H9 (cell line): Measurements from ENCODE around the gene THEM4. TPM values are rescaled to one million over a fixed set of nuclear protein-coding genes. Genes with fewer than 3 reads are reported as not detected.

Experiments
- DNase-seq: peaks from one replicate; pipeline ENCODE4 v3.0.0-alpha.2; 2017
- H2AFZ ChIP-seq: one replicate; pipeline ENCODE4 v1.6.1; 2013; ENCODE audit warnings: mild to moderate bottlenecking, low read length, control low read depth, moderate library complexity
- H2AK5ac ChIP-seq: 2 replicates; pipeline ENCODE4 v1.6.1; 2013; ENCODE audit warnings: low read length, control low read depth, mixed read lengths; ENCODE audit not compliant: insufficient read length
- H2BK120ac ChIP-seq: one replicate; pipeline ENCODE4 v1.6.1; 2013; ENCODE audit warnings: low read depth, mild to moderate bottlenecking, low read length, control low read depth, inconsistent platforms; ENCODE audit not compliant: poor library complexity, severe bottlenecking
- H2BK12ac ChIP-seq: 2 replicates; pipeline ENCODE4 v1.6.1; 2013; ENCODE audit warnings: low read length, control low read depth, mixed read lengths, low read depth; ENCODE audit not compliant: insufficient read length
- H2BK15ac ChIP-seq: 2 replicates; pipeline ENCODE4 v1.6.1; 2013; ENCODE audit warnings: low read depth, low read length, control low read depth
- H2BK20ac ChIP-seq: one replicate; pipeline ENCODE4 v1.6.1; 2013; ENCODE audit warnings: low read depth, mild to moderate bottlenecking, low read length, control low read depth, inconsistent platforms; ENCODE audit not compliant: poor library complexity, severe bottlenecking
- H2BK5ac ChIP-seq: 2 replicates; pipeline ENCODE4 v1.6.1; 2013; ENCODE audit warnings: low read length, control low read depth, mixed read lengths; ENCODE audit not compliant: insufficient read length
- H3K14ac ChIP-seq: 2 replicates; pipeline ENCODE4 v1.6.1; 2013; ENCODE audit warnings: low read length, control low read depth; ENCODE audit not compliant: insufficient read depth
- H3K18ac ChIP-seq: 2 replicates; pipeline ENCODE4 v1.6.1; 2013; ENCODE audit warnings: low read depth, mild to moderate bottlenecking, mixed read lengths, low read length, control low read depth; ENCODE audit not compliant: insufficient read length
- H3K23ac ChIP-seq: 2 replicates; pipeline ENCODE4 v1.6.1; 2013; ENCODE audit warnings: low read length, control low read depth, mixed read lengths, low read depth; ENCODE audit not compliant: insufficient read length
- H3K23me2 ChIP-seq: 2 replicates; pipeline ENCODE4 v1.6.1; 2013; ENCODE audit warnings: low read depth, mild to moderate bottlenecking, mixed read lengths, low read length, control low read depth; ENCODE audit not compliant: insufficient read length, poor library complexity, severe bottlenecking
- H3K27ac ChIP-seq: 2 replicates; pipeline ENCODE4 v1.5.1; 2013; ENCODE audit warnings: low read length, control low read depth, mixed read lengths, low read depth; ENCODE audit not compliant: insufficient read length
- H3K27me3 ChIP-seq: 2 replicates; pipeline ENCODE4 v1.6.1; 2013; ENCODE audit warnings: low read length, control low read depth, inconsistent platforms; ENCODE audit not compliant: insufficient read depth
- H3K4ac ChIP-seq: 2 replicates; pipeline ENCODE4 v1.6.1; 2013; ENCODE audit warnings: low read depth, mild to moderate bottlenecking, control low read depth, inconsistent platforms, low read length, moderate library complexity
- H3K4me1 ChIP-seq: 2 replicates; pipeline ENCODE4 v1.6.1; 2013; ENCODE audit warnings: low read length, control low read depth, inconsistent platforms; ENCODE audit not compliant: insufficient read depth
- H3K4me2 ChIP-seq: 2 replicates; pipeline ENCODE4 v1.6.1; 2013; ENCODE audit warnings: low read length, control low read depth, mixed read lengths; ENCODE audit not compliant: insufficient read length, insufficient read depth
- H3K56ac ChIP-seq: 2 replicates; pipeline ENCODE4 v1.6.1; 2013; ENCODE audit warnings: low read depth, mild to moderate bottlenecking, mixed read lengths, low read length, control low read depth; ENCODE audit not compliant: insufficient read length
- H3K79me1 ChIP-seq: 2 replicates; pipeline ENCODE4 v1.6.1; 2013; ENCODE audit warnings: low read depth, mild to moderate bottlenecking, moderate library complexity, low read length, control low read depth, inconsistent platforms; ENCODE audit not compliant: insufficient read depth, poor library complexity, severe bottlenecking
- H3K79me2 ChIP-seq: 2 replicates; pipeline ENCODE4 v1.6.1; 2013; ENCODE audit warnings: low read length, control low read depth, inconsistent platforms; ENCODE audit not compliant: insufficient read depth
- H3K9ac ChIP-seq: 2 replicates; pipeline ENCODE4 v1.6.1; 2013; ENCODE audit warnings: low read length, control low read depth, mixed read lengths; ENCODE audit not compliant: insufficient read length; ENCODE audit errors: extremely low read depth
- H3K9me3 ChIP-seq: one replicate; pipeline ENCODE4 v1.6.1; 2013; ENCODE audit warnings: low read depth, low read length, inconsistent platforms; ENCODE audit not compliant: control insufficient read depth
- H3T11ph ChIP-seq: one replicate; pipeline ENCODE4 v1.6.1; 2013; ENCODE audit warnings: mild to moderate bottlenecking, low read length, control low read depth, inconsistent platforms
- H4K20me1 ChIP-seq: one replicate; pipeline ENCODE4 v1.6.1; 2013; ENCODE audit not compliant: control insufficient read depth, insufficient read length, insufficient read depth
- H4K5ac ChIP-seq: 2 replicates; pipeline ENCODE4 v1.6.1; 2013; ENCODE audit warnings: low read depth, mild to moderate bottlenecking, mixed read lengths, low read length, control low read depth; ENCODE audit not compliant: insufficient read length
- H4K8ac ChIP-seq: replicated peaks from 2 replicates; pipeline ENCODE4 v1.6.1; 2013; ENCODE audit warnings: low read length, control low read depth, mixed read lengths, low read depth; ENCODE audit not compliant: insufficient read length
- H4K91ac ChIP-seq: 2 replicates; pipeline ENCODE4 v1.6.1; 2013; ENCODE audit warnings: low read depth, mild to moderate bottlenecking, moderate library complexity, mixed read lengths, low read length, control low read depth; ENCODE audit not compliant: insufficient read length
- H3K27ac Mint-ChIP-seq, 3 experiments: 2 replicates in 2 of 3; 3 replicates in 1 of 3; pipeline ENCODE4 v1.8.0; 2020 to 2021; ENCODE audit warnings: mixed read lengths in 3 of 3, mild to moderate bottlenecking in 1 of 3, moderate library complexity in 1 of 3
- H3K27me3 Mint-ChIP-seq: 2 replicates; pipeline ENCODE4 v1.8.0; 2021; ENCODE audit warnings: low read depth, mild to moderate bottlenecking, moderate library complexity, mixed read lengths
- H3K36me3 Mint-ChIP-seq, 3 experiments: 2 replicates in 2 of 3; 3 replicates in 1 of 3; pipeline ENCODE4 v1.8.0; 2020 to 2021; ENCODE audit warnings: low read depth in 3 of 3, mixed read lengths in 3 of 3; ENCODE audit not compliant: insufficient read depth in 1 of 3
- H3K4me1 Mint-ChIP-seq, 2 experiments: 2 replicates each; pipeline ENCODE4 v1.8.0; 2020; ENCODE audit warnings: mixed read lengths in 2 of 2
- H3K4me3 Mint-ChIP-seq, 2 experiments: 2 replicates in 1 of 2; 3 replicates in 1 of 2; pipeline ENCODE4 v1.8.0; 2020 to 2021; ENCODE audit warnings: mild to moderate bottlenecking in 2 of 2, mixed read lengths in 2 of 2, moderate library complexity in 1 of 2
- H3K9me3 Mint-ChIP-seq, 2 experiments: 2 replicates in 1 of 2; 3 replicates in 1 of 2; pipeline ENCODE4 v1.8.0; 2020; ENCODE audit warnings: mild to moderate bottlenecking in 2 of 2, mixed read lengths in 2 of 2, moderate library complexity in 1 of 2
- WGBS: extraction: QIAGEN DNeasy Blood & Tissue Kit; methylation state at CpG from one replicate; pipeline ENCODE4 v1.1.7; 2013; ENCODE audit warnings: missing lambda C conversion rate, low lambda C conversion rate, mixed read lengths; ENCODE audit not compliant: insufficient read length; ENCODE audit errors: extremely low coverage; 5-methylcytosine and 5-hydroxymethylcytosine counted together
- total RNA-seq: library from RNA; stranded (reverse); gene quantifications from 2 replicates; pipeline ENCODE4 v1.2.1, GENCODE V29; 2021
- TF ChIP-seq, protein P1 (sequence below): fragments of 200-600 bp; sonication (generic); conservative IDR thresholded peaks from 3 replicates; pipeline ENCODE4 v1.8.0; 2021; ENCODE audit warnings: antibody characterized with exemption, mild to moderate bottlenecking

Gene THEM4
- total RNA-seq, 1 experiment from 2014 or later, result 10.5 TPM

DNA sequence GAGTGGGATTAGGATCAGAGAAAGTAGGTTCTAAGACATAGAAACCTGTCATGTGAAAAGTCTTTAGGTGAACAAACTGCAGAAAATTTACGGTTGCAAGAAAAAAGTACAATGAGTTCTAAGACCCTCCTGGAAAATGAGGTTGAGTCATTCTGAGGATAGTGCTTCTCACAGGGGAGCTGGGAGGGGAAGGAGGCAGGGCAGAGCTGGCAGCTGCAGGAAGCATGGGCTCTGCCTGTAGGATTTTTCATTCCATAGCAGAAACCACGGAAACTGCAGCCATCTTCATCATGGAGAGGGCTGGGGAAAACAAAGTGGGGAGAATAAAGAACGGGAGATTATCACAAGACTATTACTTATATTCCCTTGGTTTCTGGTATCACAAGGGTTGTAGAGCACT is 25.8 kb upstream of the THEM4 start:
- H3K36me3 Mint-ChIP-seq, result no peaks in the 10 kb centered on the region; a peak in 1 of 7 replicates

More for the DNA sequence above, 25.8 kb upstream of the THEM4 start:
- Mint-ChIP-seq H3K4me3 (no peak overlapping the region), H3K27me3 (no peaks in the 10 kb centered on the region), H3K4me1 (peaks cover 12 to 18% of the 10 kb centered on the region in 2 experiments), H3K27ac (peak overlapping the region in 1 of 3 experiments; percentile 21; a peak in 1 of 7 replicates), H3K9me3 (peaks cover 0 to 4% of the 10 kb centered on the region in 2 experiments; a peak in 2 of 5 replicates)
- Histone ChIP-seq H3K79me2 (no peaks in the 10 kb centered on the region), H3K23me2 (no peaks in the 10 kb centered on the region), H2BK120ac (no peak overlapping the region), H3K27ac (no peak overlapping the region), H2BK15ac (no peak overlapping the region), H3K56ac (no peak overlapping the region), H3K23ac (no peak overlapping the region), H2BK20ac (no peak overlapping the region), H4K20me1 (no peaks in the 10 kb centered on the region), H4K5ac (no peak overlapping the region), H4K91ac (no peak overlapping the region), H2AFZ (no peak overlapping the region), H4K8ac (no peak overlapping the region), H3K4me1 (no peaks in the 10 kb centered on the region), H2BK12ac (no peak overlapping the region), H3K9ac (no peak overlapping the region), H3K9me3 (no peaks in the 10 kb centered on the region), H3K14ac (no peak overlapping the region), H3K18ac (no peak overlapping the region), H3K4me2 (no peak overlapping the region), H2BK5ac (no peak overlapping the region), H3K79me1 (no peaks in the 10 kb centered on the region), H3K4ac (no peak overlapping the region), H2AK5ac (no peak overlapping the region), H3T11ph (no peak overlapping the region), H3K27me3 (no peaks in the 10 kb centered on the region)
- WGBS, result no CpG with 5 or more reads among the region's 3 CpGs
- no peak for DNase-seq
- TF ChIP-seq, protein P1, sequence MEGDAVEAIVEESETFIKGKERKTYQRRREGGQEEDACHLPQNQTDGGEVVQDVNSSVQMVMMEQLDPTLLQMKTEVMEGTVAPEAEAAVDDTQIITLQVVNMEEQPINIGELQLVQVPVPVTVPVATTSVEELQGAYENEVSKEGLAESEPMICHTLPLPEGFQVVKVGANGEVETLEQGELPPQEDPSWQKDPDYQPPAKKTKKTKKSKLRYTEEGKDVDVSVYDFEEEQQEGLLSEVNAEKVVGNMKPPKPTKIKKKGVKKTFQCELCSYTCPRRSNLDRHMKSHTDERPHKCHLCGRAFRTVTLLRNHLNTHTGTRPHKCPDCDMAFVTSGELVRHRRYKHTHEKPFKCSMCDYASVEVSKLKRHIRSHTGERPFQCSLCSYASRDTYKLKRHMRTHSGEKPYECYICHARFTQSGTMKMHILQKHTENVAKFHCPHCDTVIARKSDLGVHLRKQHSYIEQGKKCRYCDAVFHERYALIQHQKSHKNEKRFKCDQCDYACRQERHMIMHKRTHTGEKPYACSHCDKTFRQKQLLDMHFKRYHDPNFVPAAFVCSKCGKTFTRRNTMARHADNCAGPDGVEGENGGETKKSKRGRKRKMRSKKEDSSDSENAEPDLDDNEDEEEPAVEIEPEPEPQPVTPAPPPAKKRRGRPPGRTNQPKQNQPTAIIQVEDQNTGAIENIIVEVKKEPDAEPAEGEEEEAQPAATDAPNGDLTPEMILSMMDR, result no peak
